Coronary artery (tissue), 2 donors: ENCODE measurements around the gene NFKB1.

Source experiments
- DNase-seq: peaks from one replicate; pipeline ENCODE4 v3.0.0-alpha.2; 2017; ENCODE audit warnings: low spot score
- H3K27ac ChIP-seq, 2 donors: fragments of 200-600 bp; sonication (generic); one replicate each; pipeline ENCODE4 v1.5.1; 2016 to 2019
- H3K4me3 ChIP-seq: fragments of 200-600 bp; sonication (generic); 2 replicates; pipeline ENCODE4 v1.5.1; 2016; ENCODE audit warnings: mild to moderate bottlenecking, moderate library complexity
- CTCF ChIP-seq: fragments of 200-600 bp; sonication (generic); IDR thresholded peaks from one replicate; pipeline ENCODE4 v1.5.1; 2019; ENCODE audit warnings: antibody characterized with exemption

The NFKB1 gene

GRCh38 chr4:102585329-102585728 lies 84.2 kb downstream of the NFKB1 start:
- Histone ChIP-seq H3K4me3 (no peak overlapping the region), H3K27ac (no peak overlapping the region)
- no peak for TF ChIP-seq CTCF
- no peak for DNase-seq

DNA sequence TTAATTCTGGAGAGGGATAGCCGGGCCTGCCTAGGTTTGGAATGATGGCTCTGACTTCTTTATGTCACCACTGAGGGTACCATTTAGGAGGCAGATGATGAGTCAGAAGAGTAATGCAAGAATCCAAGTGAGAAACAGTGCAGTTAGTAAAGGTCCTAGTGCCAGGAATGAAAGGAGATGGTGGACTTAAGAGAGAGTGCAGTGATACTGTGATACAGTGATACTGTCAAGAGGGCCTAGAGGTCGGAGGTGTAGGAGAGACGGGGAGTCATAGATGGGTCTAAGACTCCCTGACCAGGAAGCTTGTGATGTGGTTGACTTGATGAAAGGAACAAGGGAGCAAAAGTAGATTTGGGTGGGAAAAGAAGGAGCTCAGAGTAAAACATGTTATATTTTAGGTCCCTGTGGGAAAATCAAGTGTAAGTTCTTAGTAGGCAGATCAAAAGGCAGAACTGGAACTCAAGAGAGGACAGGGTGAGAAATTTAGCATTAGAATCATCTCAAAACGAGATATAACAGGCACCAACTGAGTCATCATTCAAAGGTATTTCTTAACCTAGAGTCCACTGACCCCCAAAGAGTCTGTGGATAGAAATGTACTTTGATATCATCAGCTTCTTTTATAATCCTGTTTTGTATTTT lies 85.0 kb downstream of the NFKB1 start:
- DNase-seq, result no peak
- H3K27ac ChIP-seq, result no peak overlapping the region
- TF ChIP-seq CTCF, result no peak
- H3K4me3 ChIP-seq, result no peak overlapping the region

- TF ChIP-seq CTCF, result no peak
- DNase-seq, result no peak
- Histone ChIP-seq H3K4me3 (no peak overlapping the region), H3K27ac (no peak overlapping the region)
Observed at GRCh38 chr4:102586644-102587021, 85.5 kb downstream of the NFKB1 start.

GRCh38 chr4:102589743-102590142 lies 88.6 kb downstream of the NFKB1 start:
- DNase-seq, result no peak
- Histone ChIP-seq H3K27ac (no peak overlapping the region), H3K4me3 (no peak overlapping the region)
- no peak for TF ChIP-seq CTCF

GRCh38 chr4:102592256-102592655 lies 91.1 kb downstream of the NFKB1 start:
- no peak for DNase-seq
- TF ChIP-seq CTCF, result no peak
- Histone ChIP-seq H3K4me3 (no peak overlapping the region), H3K27ac (no peak overlapping the region)

DNA sequence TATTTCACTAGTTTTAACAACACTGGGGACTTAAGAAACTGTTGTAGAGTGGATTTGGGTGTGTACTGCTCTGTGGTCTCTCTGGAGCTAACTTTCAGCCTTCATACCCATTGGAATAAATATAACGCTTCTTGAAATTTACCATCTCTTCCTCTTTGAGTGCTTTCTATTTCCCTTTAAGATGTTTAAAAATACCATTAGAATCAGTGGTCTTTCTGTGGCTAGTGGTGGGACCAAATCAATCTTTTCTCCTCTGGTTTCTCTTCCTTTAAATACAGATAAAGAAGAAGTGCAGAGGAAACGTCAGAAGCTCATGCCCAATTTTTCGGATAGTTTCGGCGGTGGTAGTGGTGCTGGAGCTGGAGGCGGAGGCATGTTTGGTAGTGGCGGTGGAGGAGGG lies 92.0 kb downstream of the NFKB1 start:
- no peak for TF ChIP-seq CTCF
- H3K27ac ChIP-seq, result no peak overlapping the region
- DNase-seq, result no peak
- H3K4me3 ChIP-seq, result no peak overlapping the region

GRCh38 chr4:102594000-102594399 lies 92.8 kb downstream of the NFKB1 start:
- Histone ChIP-seq H3K4me3 (no peak overlapping the region), H3K27ac (no peak overlapping the region)
- TF ChIP-seq CTCF, result no peak
- DNase-seq, result no peak
